Vagina (tissue), 2 donors: ENCODE data around the gene SORCS2. TPM values are rescaled to one million over a fixed set of nuclear protein-coding genes. Genes with fewer than 3 reads are reported as not detected.

ENCODE experiments used
- DNase-seq, 2 donors: peaks; one replicate each; pipeline ENCODE4 v3.0.0-alpha.2; 2017; ENCODE audit errors: extremely low spot score in 2 of 2
- H3K27ac ChIP-seq: fragments of 200-600 bp; sonication (generic); one replicate; pipeline ENCODE4 v1.5.1; 2019
- H3K27me3 ChIP-seq: fragments of 200-600 bp; sonication (generic); one replicate; pipeline ENCODE4 v1.5.1; 2019
- H3K36me3 ChIP-seq, 2 donors: fragments of 200-600 bp; sonication (generic); one replicate each; pipeline ENCODE4 v1.5.1; 2017 to 2019
- H3K4me1 ChIP-seq: fragments of 200-600 bp; sonication (generic); one replicate; pipeline ENCODE4 v1.5.1; 2019
- H3K4me3 ChIP-seq, 2 donors: fragments of 200-600 bp; sonication (generic); 1 replicate in 1 of 2; 2 replicates in 1 of 2; pipeline ENCODE4 v1.5.1; 2016 to 2019
- H3K9me3 ChIP-seq: fragments of 200-600 bp; sonication (generic); one replicate; pipeline ENCODE4 v1.5.1; 2019
- POLR2A ChIP-seq, 2 donors: fragments of 450-650 bp; IDR thresholded peaks; one replicate each; pipeline ENCODE4 v1.6.1; 2017; ENCODE audit warnings: antibody characterized with exemption in 2 of 2, mild to moderate bottlenecking in 2 of 2, moderate library complexity in 2 of 2
- POLR2AphosphoS5 ChIP-seq, 2 donors: sonication (generic); formaldehyde crosslinking; IDR thresholded peaks; one replicate each; pipeline ENCODE4 v1.9.0; 2017; ENCODE audit warnings: antibody characterized with exemption in 2 of 2, mild to moderate bottlenecking in 2 of 2, low read depth in 1 of 2; ENCODE audit not compliant: insufficient read depth in 1 of 2
- intact Hi-C: fragments of 100-400 bp; cut with DNase I; formaldehyde crosslinking; loops from one replicate; pipeline ENCODE4 v1.15.1; 2023
- total RNA-seq: library from RNA; depleted of rRNA; stranded (reverse); fragments of >200 nt; gene quantifications from one replicate; pipeline ENCODE4 v1.2.3, GENCODE V29; 2016
- TF ChIP-seq, protein P1 (sequence below), 3 experiments: fragments of 450-650 bp in 2 of 3; fragments of 200-600 bp in 1 of 3; sonication (generic) in 1 of 3; IDR thresholded peaks; one replicate each; pipeline ENCODE4 v1.5.1; 2017 to 2019; ENCODE audit warnings: antibody characterized with exemption in 3 of 3, mild to moderate bottlenecking in 2 of 3, moderate library complexity in 2 of 3

The SORCS2 gene
- total RNA-seq, 1 donor from 2014 or later, result 5.4 TPM

DNA sequence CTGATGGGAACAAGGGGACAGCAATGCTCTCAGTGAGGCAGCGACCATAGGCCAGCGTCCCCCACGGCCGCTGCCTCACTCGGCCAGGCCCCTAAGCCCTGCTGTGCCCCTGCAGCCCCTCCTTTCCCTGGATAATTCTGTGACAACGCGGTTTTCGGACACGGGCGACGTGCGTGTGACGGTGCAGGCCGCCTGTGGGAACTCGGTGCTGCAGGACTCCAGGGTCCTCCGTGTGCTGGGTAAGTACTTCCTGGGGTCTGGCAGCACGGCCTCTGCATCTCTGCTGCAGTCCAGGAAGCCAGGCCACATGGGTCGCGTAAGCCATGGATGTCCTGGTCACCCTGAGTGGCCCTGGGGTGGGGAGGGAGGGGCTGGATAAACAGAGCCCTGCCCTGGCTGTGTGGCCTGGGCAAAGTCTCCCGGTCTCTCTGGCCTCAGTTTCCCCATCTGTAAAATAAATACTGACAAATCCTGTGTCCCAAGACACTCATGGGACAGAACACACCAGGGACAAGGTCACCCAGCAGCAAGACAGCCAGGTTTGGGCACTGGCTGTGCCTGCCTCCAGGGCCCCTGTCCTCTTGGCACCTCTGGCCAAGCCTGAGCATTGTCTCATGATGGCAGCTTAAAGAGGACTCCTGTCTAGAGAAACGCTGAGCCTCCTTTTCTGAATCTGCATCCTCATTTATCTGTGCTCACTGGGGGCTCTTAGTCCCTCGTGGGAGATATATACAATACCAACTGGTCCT lies 534.5 kb downstream of the SORCS2 start:
- TF ChIP-seq, protein P1, sequence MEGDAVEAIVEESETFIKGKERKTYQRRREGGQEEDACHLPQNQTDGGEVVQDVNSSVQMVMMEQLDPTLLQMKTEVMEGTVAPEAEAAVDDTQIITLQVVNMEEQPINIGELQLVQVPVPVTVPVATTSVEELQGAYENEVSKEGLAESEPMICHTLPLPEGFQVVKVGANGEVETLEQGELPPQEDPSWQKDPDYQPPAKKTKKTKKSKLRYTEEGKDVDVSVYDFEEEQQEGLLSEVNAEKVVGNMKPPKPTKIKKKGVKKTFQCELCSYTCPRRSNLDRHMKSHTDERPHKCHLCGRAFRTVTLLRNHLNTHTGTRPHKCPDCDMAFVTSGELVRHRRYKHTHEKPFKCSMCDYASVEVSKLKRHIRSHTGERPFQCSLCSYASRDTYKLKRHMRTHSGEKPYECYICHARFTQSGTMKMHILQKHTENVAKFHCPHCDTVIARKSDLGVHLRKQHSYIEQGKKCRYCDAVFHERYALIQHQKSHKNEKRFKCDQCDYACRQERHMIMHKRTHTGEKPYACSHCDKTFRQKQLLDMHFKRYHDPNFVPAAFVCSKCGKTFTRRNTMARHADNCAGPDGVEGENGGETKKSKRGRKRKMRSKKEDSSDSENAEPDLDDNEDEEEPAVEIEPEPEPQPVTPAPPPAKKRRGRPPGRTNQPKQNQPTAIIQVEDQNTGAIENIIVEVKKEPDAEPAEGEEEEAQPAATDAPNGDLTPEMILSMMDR (IDR thresholded peaks at IDR 0.05), result no peak
- TF ChIP-seq POLR2AphosphoS5 (IDR thresholded peaks at IDR 0.05; ENCODE audit: insufficient read depth in 1 of 2, low read depth in 1 of 2) (no peak), POLR2A (IDR thresholded peaks at IDR 0.05) (no peak)
- no peaks in the 10 kb centered on the region for H3K36me3 ChIP-seq
- no peak overlapping the region for H3K4me3 ChIP-seq
- H3K27me3 ChIP-seq, result no peaks in the 10 kb centered on the region
- no peaks in the 10 kb centered on the region for H3K4me1 ChIP-seq
- DNase-seq, result no peak
- no peaks in the 10 kb centered on the region for H3K9me3 ChIP-seq
- no peak overlapping the region for H3K27ac ChIP-seq
- intact Hi-C loops, result no loop called here

DNA sequence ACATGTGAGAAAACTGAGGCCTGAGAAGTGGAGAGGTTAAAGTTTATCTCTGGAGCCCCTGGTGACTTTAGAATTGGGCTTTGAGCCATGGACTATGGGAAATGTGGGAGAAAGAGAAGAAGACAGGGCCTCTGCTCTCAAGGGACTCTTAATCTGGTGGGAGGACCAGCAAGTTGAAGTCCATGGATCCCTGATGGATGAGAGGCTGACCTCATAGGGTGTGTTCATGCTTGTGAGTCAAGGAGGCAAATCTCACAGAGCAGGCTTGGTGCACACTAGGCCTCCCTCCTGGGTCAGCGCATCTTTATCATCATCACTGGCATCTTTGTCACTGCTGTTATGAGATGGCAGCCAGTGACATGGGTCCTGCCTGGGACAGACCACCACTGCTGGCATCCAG lies 535.4 kb downstream of the SORCS2 start:
- no peaks in the 10 kb centered on the region for H3K9me3 ChIP-seq
- H3K27me3 ChIP-seq, result no peaks in the 10 kb centered on the region
- H3K4me3 ChIP-seq, result no peak overlapping the region
- intact Hi-C loops, result no loop called here
- DNase-seq, result no peak
- H3K4me1 ChIP-seq, result no peaks in the 10 kb centered on the region
- no peaks in the 10 kb centered on the region for H3K36me3 ChIP-seq
- H3K27ac ChIP-seq, result no peak overlapping the region
- TF ChIP-seq POLR2AphosphoS5 (IDR thresholded peaks at IDR 0.05; ENCODE audit: insufficient read depth in 1 of 2, low read depth in 1 of 2), result no peak
- no peak for TF ChIP-seq POLR2A (IDR thresholded peaks at IDR 0.05)
- TF ChIP-seq, protein P1 (IDR thresholded peaks at IDR 0.05), result no peak

DNA sequence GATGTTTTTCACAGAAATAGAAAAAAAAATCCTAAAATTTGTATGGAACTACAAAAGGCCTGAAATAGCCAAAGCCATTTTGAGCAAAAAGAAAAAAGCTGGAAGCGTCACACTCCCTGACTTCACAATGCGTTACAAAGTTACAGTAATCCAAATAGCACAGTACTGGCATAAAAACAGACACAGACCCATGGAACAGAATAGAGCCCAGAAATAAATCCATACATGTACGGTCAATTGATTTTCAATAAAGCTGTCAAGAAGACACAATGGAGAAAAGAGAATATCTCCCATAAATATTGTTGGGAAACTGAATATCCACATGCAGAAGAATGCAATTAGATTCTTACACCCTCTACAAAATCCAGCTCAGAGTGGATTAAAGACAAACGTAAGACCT lies 539.1 kb downstream of the SORCS2 start:
- Histone ChIP-seq H3K4me3 (no peak overlapping the region), H3K9me3 (no peaks in the 10 kb centered on the region), H3K36me3 (no peaks in the 10 kb centered on the region), H3K27me3 (no peaks in the 10 kb centered on the region), H3K27ac (no peak overlapping the region), H3K4me1 (no peaks in the 10 kb centered on the region)
- TF ChIP-seq POLR2AphosphoS5 (IDR thresholded peaks at IDR 0.05; ENCODE audit: insufficient read depth in 1 of 2, low read depth in 1 of 2) (no peak), POLR2A (IDR thresholded peaks at IDR 0.05) (no peak)
- TF ChIP-seq, protein P1 (IDR thresholded peaks at IDR 0.05), result no peak
- no peak for DNase-seq
- intact Hi-C loops, result no loop called here

DNA sequence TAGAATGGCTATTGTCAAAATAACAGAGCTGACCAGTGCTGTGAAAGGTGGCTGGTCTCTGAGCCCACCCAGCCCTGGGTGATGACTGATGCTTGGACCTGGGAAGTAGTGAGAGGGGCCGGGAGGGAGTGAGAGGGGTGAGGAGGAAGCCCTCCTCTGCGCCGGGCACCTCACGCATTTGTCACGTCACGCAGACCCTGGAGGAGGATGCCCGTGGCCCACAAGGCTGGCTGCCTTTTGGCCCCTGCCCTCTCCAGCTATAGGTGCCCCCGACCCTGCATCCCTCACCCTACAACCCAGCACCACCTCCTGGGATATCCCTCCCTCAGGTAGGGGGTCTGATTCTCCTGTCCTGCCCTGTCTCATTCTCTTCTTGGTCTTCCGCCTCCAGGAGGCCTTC lies 539.9 kb downstream of the SORCS2 start:
- no peak overlapping the region for H3K4me3 ChIP-seq
- no peaks in the 10 kb centered on the region for H3K9me3 ChIP-seq
- intact Hi-C loops, result no loop called here
- TF ChIP-seq POLR2A (IDR thresholded peaks at IDR 0.05) (no peak), POLR2AphosphoS5 (IDR thresholded peaks at IDR 0.05; ENCODE audit: insufficient read depth in 1 of 2, low read depth in 1 of 2) (no peak)
- TF ChIP-seq, protein P1 (IDR thresholded peaks at IDR 0.05), result no peak
- H3K36me3 ChIP-seq, result no peaks in the 10 kb centered on the region
- H3K27me3 ChIP-seq, result no peaks in the 10 kb centered on the region
- no peak overlapping the region for H3K27ac ChIP-seq
- H3K4me1 ChIP-seq, result no peaks in the 10 kb centered on the region
- DNase-seq, result no peak

DNA sequence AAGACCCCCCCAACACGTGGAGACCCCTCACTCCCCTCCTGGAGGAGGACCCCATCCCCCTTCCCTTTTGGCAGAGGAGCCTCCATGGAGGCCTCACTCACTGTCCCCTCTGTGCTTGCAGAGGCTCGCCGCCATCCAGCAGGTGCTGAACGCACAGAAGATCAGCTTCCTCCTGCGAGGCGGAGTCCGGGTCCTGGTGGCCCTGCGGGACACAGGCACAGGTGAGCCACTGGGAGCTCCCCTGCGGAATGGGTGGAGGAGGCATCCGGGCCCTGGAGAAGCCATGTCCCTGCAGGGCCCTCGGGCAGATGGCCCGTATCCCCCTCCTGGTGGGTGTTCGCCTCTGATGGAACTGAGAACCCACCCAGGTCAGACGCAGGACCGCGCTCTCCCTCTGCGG lies 540.9 kb downstream of the SORCS2 start:
- TF ChIP-seq POLR2AphosphoS5 (IDR thresholded peaks at IDR 0.05; ENCODE audit: insufficient read depth in 1 of 2, low read depth in 1 of 2) (no peak), POLR2A (IDR thresholded peaks at IDR 0.05) (no peak)
- TF ChIP-seq, protein P1 (IDR thresholded peaks at IDR 0.05), result no peak
- DNase-seq, result no peak
- H3K4me3 ChIP-seq, result no peak overlapping the region
- no peaks in the 10 kb centered on the region for H3K36me3 ChIP-seq
- no peaks in the 10 kb centered on the region for H3K9me3 ChIP-seq
- no peaks in the 10 kb centered on the region for H3K27me3 ChIP-seq
- no peaks in the 10 kb centered on the region for H3K4me1 ChIP-seq
- no peak overlapping the region for H3K27ac ChIP-seq
- intact Hi-C loops, result no loop called here
